Peyer's patch (tissue), 4 donors: ENCODE measurements around the gene TTBK2.

Experiments used
- CTCF ChIP-seq, 6 experiments: fragments of 450-650 bp in 4 of 6; fragments of 200-600 bp in 2 of 6; sonication (generic) in 1 of 6; IDR thresholded peaks; one replicate each; pipeline ENCODE4 v1.5.1; 2017 to 2019; ENCODE audit warnings: antibody characterized with exemption in 6 of 6, mild to moderate bottlenecking in 3 of 6, moderate library complexity in 1 of 6
- POLR2A ChIP-seq, 2 donors: fragments of 450-650 bp; IDR thresholded peaks; one replicate each; pipeline ENCODE4 v1.5.1; 2017; ENCODE audit warnings: antibody characterized with exemption in 2 of 2, mild to moderate bottlenecking in 2 of 2, moderate library complexity in 2 of 2

- no peak for TF ChIP-seq CTCF (IDR thresholded peaks at IDR 0.05)
- TF ChIP-seq POLR2A (IDR thresholded peaks at IDR 0.05) = no peak
Observed at GRCh38 chr15:42736178-42736792, 184.3 kb downstream of the TTBK2 start.
